Measurements from ENCODE around the gene CABP1.

CABP1 gene

DNA sequence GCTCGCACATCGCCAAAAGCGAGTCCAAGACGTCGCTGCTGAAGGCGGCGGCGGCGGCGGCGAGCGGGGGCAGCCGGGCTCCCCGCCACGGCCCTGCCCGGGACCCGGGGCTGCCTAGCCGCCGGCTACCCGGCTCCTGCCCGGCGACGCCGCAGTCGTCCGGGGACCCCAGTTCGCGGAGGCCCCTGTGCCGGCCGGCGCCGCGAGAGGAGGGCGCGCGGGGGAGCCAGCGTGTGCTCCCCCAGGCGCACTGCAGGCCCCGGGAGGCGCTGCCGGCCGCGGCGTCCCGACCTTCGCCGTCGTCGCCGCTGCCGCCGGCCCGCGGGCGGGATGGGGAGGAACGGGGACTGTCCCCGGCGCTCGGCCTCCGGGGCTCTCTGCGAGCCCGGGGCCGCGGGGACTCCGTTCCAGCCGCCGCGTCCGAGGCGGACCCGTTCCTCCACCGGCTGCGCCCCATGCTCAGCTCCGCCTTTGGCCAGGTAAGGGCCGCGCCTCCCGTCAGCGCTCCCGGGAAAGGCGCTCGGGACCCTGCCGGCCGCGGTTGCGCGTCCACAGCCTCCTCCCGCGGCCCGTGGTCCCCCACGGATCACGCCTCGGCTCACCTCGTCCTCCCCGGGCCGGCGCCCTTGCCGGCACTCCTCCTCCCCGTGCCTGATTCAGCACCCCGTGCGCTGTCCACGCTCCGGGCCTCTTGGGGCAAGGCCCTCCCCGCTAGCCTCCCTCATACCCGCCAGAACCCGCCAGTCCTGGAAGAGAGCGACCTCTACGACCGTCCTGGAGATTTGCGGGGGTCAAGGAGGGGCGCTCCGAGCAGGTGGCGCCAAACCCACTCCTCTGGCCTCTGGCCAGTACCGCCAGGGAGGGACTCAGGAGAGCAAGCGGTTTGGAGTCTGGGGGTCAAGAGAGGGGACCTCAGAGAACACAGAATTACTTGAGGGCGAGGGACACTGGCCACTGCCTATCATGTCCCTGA lies 721 bp downstream of the CABP1 start:
- DNase-seq, result peak; percentile 70

DNA sequence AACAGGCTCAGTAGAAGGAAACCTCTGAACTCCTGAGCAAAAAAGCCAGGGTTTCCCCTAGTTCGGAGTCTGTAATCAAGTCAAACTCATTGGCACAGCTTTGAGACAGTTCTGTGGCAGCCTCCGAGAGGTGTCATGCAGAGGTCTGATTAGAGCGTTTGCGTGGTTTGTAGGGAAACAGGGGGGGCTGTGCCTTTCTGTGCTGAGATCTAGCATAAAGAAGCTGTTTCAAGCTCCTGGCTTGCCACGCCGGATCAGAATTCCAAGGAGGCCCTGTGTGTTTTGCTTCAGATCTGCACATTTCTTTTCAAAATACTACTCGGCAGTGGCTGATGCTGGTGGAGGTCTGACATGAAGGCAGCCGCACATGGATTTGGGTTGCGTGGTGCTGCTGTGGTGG lies 1.7 kb downstream of the CABP1 start:
- DNase-seq, result no peak

DNA sequence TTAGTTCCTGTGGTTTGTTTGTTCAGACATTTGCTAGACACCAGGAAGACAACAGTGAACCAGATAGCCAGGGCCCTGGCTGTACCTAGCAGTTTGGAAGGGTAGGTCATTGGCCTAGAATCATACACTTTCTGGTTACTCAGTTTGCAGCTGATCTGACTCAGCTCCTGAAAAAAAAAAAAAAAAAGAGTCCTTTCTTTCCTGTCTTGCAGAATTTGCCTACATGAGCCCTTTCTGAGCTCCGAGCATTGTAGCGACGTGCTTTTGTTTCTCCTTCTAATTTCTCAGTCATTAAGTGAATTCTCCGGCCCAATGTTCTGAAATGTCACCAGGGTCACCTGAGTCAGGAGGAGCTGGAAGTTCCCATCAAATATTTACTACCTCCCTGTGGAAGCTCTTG lies 2.4 kb downstream of the CABP1 start:
- DNase-seq, result no peak

GRCh38 chr12:120643574-120643973 lies 3.1 kb downstream of the CABP1 start:
- DNase-seq, result no peak

GRCh38 chr12:120646044-120646443 lies 5.6 kb downstream of the CABP1 start:
- no peak for DNase-seq

GRCh38 chr12:120647375-120647755 lies 6.9 kb downstream of the CABP1 start:
- DNase-seq, result no peak

GRCh38 chr12:120649442-120650232 lies 9.2 kb downstream of the CABP1 start:
- DNase-seq, result no peak

DNA sequence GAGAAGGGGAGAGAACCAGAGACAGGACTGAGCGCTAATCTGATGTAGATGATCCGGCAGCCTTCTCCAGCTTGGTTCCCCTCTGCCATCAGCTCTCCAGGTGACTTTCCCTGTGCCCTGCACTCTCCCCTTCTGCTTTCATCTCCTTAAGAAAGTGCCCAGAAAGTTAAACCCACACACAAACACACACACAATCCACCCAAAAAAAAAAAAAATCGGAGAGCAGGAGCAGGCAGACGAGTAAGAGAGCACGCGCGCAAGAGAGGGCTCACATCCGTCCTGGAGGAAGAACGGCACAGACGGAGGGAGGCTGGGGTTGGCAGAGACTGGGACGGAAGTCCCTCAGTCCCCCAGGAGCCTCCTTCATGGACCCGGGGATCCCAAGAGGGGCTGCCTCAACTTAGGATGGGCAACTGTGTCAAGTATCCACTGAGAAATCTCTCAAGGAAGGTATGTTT lies 9.8 kb downstream of the CABP1 start:
- DNase-seq, result no peak

DNA sequence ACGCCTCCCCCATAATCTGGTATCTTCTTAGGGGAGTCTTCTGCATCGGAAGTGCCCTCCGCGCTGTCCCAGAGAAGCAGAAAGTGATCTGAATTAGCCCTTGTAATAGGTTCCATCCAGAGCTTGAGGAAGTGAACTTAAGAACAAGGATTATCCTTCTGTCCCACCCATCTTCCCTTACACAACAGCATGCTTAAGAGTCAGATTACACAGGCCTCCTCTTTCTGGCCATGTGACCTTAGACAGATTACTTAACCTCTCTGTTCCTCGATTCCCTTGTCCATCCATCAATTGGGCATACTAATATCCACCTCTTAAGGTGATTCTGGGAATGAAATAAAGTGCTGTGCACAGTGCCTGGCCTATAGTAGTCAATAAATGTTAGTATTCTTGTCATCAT lies 11.4 kb downstream of the CABP1 start:
- no peak for DNase-seq

- no peak for DNase-seq
Measured at GRCh38 chr12:120652656-120653435, 12.4 kb downstream of the CABP1 start.

GRCh38 chr12:120653611-120654010 lies 13.2 kb downstream of the CABP1 start:
- DNase-seq, result no peak

- DNase-seq, result no peak
Measured at GRCh38 chr12:120654656-120655055, 14.2 kb downstream of the CABP1 start.

DNA sequence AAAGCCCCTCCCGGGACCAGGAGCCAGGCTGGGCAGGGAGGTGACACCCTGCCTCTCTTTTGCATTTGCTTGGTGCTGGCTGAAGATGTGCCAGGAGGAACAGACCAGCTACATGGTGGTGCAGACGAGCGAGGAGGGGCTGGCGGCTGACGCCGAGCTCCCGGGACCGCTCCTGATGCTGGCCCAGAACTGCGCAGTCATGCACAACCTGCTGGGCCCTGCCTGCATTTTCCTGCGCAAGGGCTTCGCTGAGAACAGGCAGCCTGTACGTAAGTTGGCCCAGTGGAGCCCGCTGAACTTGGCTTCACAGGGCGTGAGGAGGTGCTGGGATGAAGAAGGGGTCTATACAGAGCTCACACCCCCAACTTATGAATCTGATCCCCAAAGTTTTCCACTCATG lies 15.6 kb downstream of the CABP1 start:
- no peak for DNase-seq

DNA sequence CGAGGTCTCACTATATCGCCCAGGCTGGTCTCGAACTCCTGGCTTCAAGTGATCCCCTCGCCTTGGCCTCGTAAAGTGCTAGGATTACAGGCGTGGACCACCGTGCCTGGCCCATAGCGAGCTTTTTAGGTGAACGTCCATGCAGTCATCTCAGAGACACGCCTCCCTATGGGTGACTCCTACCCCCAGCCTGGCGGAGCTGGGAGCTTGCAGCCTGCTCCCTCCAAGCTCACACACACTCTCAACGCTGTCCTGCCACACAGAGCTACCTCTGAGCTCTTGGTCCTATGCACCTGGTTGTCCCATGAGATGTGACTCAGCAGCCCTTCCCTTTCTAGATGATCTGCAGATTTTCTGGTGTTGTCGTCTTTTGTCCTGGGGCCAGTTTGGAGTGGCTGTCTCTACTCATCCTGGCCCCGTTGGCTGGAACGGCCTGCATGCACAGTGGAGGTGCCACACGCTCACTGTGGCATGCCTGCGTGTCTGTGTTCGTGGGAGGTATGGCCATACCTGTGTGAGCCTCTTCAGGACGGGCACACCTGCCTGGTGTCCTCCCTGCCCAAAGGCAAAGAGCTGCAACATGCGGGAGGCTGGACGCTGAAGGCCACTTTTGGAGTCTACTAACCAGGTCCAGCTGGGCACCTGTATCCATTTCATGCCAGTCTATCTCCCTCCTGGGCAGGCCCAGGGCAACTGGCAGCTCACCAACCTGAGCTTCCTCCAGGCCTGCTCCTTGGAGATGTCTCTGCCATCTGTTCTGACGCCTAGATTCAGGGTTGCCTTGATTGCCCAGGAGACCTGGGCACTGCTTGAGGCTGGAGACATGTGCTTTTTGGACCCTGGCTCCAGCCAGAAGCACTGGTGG lies 18.1 kb downstream of the CABP1 start:
- peak; percentile 34 for DNase-seq

- DNase-seq, result no peak
Measured at GRCh38 chr12:120659151-120659525, 18.7 kb downstream of the CABP1 start.

DNA sequence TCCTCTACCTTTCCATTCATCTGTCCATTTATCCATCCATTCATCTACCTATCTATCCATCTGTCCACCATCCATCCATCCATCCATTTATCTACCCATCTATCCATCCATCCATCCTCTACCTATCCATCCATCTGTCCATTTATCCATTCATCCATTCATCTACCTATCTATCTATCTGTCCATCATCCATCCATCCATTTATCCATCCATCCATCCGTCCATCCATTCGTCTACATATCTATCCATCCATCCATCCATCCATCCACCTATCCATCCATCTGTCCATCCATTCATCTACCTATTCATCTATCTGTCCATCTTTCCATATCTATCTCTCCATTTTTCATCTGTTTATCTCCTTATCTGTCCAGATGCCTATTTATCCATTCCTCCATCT lies 21.0 kb downstream of the CABP1 start:
- DNase-seq, result no peak

DNA sequence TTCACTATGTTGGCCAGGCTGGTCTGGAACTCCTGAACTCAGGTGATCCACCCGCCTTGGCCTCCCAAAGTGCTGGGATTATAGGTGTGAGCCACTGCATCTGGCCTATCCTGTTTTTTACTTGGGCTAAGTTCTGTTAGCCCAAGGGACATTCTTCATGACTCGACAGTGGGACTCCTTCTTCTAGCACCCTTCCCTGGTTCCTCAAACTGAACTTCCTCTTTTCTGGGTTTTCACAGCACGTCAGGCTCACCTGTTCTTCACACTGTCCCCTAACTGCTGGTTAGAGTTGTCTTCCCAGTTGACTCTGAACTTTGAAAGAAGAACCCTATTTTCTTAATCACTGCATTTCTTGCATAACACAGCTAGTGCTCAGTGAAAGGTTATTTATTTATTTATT lies 22.5 kb downstream of the CABP1 start:
- peak; percentile 79 for DNase-seq

- DNase-seq, result no peak
Measured at GRCh38 chr12:120663741-120664140, 23.3 kb downstream of the CABP1 start.

DNA sequence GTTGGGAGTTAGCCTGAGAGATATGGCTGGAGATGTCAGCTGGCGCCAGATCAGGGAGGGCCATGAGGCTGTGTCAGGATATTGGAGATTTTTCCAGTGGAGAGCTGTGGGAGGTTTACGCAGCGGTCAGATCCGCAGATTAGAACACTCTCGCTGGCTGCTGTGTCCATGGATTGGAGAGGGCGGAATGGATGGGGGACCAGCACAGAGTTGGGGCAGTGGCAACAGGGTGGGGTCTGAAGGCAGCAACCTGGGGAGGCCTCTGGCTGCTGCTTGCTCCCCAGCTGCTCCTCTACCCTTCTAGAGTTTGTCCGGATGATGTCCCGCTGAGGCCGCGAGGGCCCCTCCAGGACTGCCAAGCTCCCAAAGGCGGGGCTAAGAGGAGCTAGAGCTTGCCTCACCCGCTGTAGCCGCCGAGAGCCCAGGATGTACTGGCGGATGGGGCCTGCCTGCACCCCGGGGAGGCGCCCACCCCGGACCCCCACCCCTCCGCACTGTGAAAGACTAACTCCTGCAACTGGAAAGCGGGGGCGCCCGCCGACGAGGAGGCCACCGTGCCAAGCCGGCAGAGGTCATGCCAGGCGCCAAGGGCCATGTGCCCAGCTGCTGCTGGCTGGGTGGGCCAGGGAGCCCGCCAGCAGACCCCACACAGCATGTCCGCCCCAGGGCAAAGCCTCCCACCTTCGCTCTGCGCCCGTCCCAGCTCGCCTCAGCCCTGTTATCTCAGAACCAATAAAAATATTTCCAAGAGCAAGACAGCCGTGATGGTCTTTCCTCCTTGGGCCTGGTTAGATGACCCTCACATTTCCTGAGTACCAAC lies 26.4 kb downstream of the CABP1 start:
- DNase-seq, result no peak

- DNase-seq, result no peak
Measured at GRCh38 chr12:120668091-120668867, 27.9 kb downstream of the CABP1 start.

All from RPMI8226 (cell line).